HEK293T (cell line): Measurements from ENCODE around the gene TEAD1.

Experiments
- CTCF ChIA-PET: fragments of 350-600 bp; formaldehyde crosslinking; extraction: SDS; loops from one replicate; lab custom pipeline; 2021; ENCODE audit warnings: antibody characterized with exemption, inconsistent platforms; lab: Yijun Ruan, JAX
- POLR2A ChIA-PET: fragments of 350-600 bp; formaldehyde crosslinking; extraction: SDS; loops from one replicate; lab custom pipeline; 2020; ENCODE audit warnings: antibody characterized with exemption, inconsistent platforms; lab: Yijun Ruan, JAX
- DNase-seq: peaks from one replicate; pipeline ENCODE4 v3.0.0; 2012; ENCODE audit warnings: mixed read lengths; ENCODE audit errors: extremely low spot score
- ARNT ChIP-seq: fragments of 450-650 bp; IDR thresholded peaks from 2 replicates; pipeline ENCODE4 v1.6.1; 2017; ENCODE audit warnings: mild to moderate bottlenecking
- BHLHE40 ChIP-seq: fragments of 450-650 bp; IDR thresholded peaks from 2 replicates; pipeline ENCODE4 v1.6.1; 2016; ENCODE audit warnings: mild to moderate bottlenecking, moderate library complexity, borderline replicate concordance
- CTBP1 ChIP-seq: fragments of 450-650 bp; IDR thresholded peaks from 2 replicates; pipeline ENCODE4 v1.6.1; 2016; ENCODE audit warnings: borderline replicate concordance
- ELF4 ChIP-seq: fragments of 450-650 bp; IDR thresholded peaks from 2 replicates; pipeline ENCODE4 v1.6.1; 2017; ENCODE audit warnings: antibody characterized with exemption
- FOXA1 ChIP-seq: fragments of 450-650 bp; IDR thresholded peaks from 2 replicates; pipeline ENCODE4 v1.6.1; 2016; ENCODE audit warnings: mild to moderate bottlenecking
- FOXK2 ChIP-seq: fragments of 450-650 bp; IDR thresholded peaks from 2 replicates; pipeline ENCODE4 v1.6.1; 2016; ENCODE audit warnings: mild to moderate bottlenecking
- FOXM1 ChIP-seq: fragments of 450-650 bp; IDR thresholded peaks from 2 replicates; pipeline ENCODE4 v1.6.1; 2017; ENCODE audit warnings: mild to moderate bottlenecking, borderline replicate concordance
- HDGF ChIP-seq: fragments of 450-650 bp; IDR thresholded peaks from 2 replicates; pipeline ENCODE4 v1.6.1; 2017; ENCODE audit warnings: antibody characterized with exemption, borderline replicate concordance
- L3MBTL2 ChIP-seq: fragments of 450-650 bp; conservative IDR thresholded peaks from 2 replicates; pipeline ENCODE4 v1.6.1; 2016; ENCODE audit warnings: mild to moderate bottlenecking
- LEF1 ChIP-seq: fragments of 450-650 bp; IDR thresholded peaks from 2 replicates; pipeline ENCODE4 v1.6.1; 2017; ENCODE audit warnings: mild to moderate bottlenecking, borderline replicate concordance
- NFRKB ChIP-seq: fragments of 450-650 bp; IDR thresholded peaks from 2 replicates; pipeline ENCODE4 v1.6.1; 2016; ENCODE audit warnings: mild to moderate bottlenecking, moderate library complexity
- PKNOX1 ChIP-seq: fragments of 450-650 bp; IDR thresholded peaks from 2 replicates; pipeline ENCODE4 v1.6.1; 2016
- SP1 ChIP-seq: fragments of 450-650 bp; IDR thresholded peaks from 2 replicates; pipeline ENCODE4 v1.6.1; 2017
- SUZ12 ChIP-seq: fragments of 450-650 bp; IDR thresholded peaks from 2 replicates; pipeline ENCODE4 v1.6.1; 2016; ENCODE audit warnings: mild to moderate bottlenecking
- TARDBP ChIP-seq: fragments of 450-650 bp; IDR thresholded peaks from 2 replicates; pipeline ENCODE4 v1.6.1; 2016
- ZNF384 ChIP-seq: fragments of 450-650 bp; IDR thresholded peaks from 2 replicates; pipeline ENCODE4 v1.6.1; 2016

The TEAD1 gene

GRCh38 chr11:12962306-12962705 lies 288.1 kb downstream of the TEAD1 start:
- ChIA-PET CTCF (interaction anchor here (0.6 kb wide), 1 partner anchor 229 kb away, joined by 3 read pairs; no protein-coding TSS in a partner anchor), POLR2A (no interaction called here)
- TF ChIP-seq L3MBTL2 (no peak), CTBP1 (no peak), HDGF (no peak)
- no peak for DNase-seq

- no peak for TF ChIP-seq NFRKB
- POLR2A ChIA-PET: no interaction called here
- CTCF ChIA-PET: interaction anchor here (1.1 kb wide), 1 partner anchor 12 kb away, joined by 5 read pairs; no protein-coding TSS in a partner anchor
Observed at GRCh38 chr11:12963051-12963450, 288.8 kb downstream of the TEAD1 start.

GRCh38 chr11:12963792-12964536 lies 289.7 kb downstream of the TEAD1 start:
- POLR2A ChIA-PET: no interaction called here
- CTCF ChIA-PET: interaction anchor here (0.5 to 2.3 kb wide), 10 partner anchors 11 to 633 kb away, joined by 3 to 10 read pairs (median 4); no protein-coding TSS in a partner anchor
- peak; percentile 82 for DNase-seq
- no peak for TF ChIP-seq BHLHE40
- no peak for TF ChIP-seq ELF4
- no peak for TF ChIP-seq ZNF384
- TF ChIP-seq ARNT: no peak
- no peak for TF ChIP-seq TARDBP
- no peak for TF ChIP-seq SUZ12
- TF ChIP-seq FOXM1: no peak
- TF ChIP-seq HDGF: no peak
- TF ChIP-seq PKNOX1: no peak

More at GRCh38 chr11:12963051-12963450, 288.8 kb downstream of the TEAD1 start:
- no peak for DNase-seq

GRCh38 chr11:12964650-12965049 lies 290.4 kb downstream of the TEAD1 start:
- CTCF ChIA-PET: interaction anchor here (0.7 to 2.3 kb wide), 4 partner anchors 16 to 370 kb away, joined by 3 to 10 read pairs (median 5); no protein-coding TSS in a partner anchor
- POLR2A ChIA-PET: no interaction called here
- no peak for TF ChIP-seq HDGF
- TF ChIP-seq FOXA1: no peak
- TF ChIP-seq FOXM1: no peak
- no peak for TF ChIP-seq FOXK2
- TF ChIP-seq LEF1: no peak
- TF ChIP-seq SUZ12: no peak
- TF ChIP-seq CTBP1: no peak
- no peak for TF ChIP-seq PKNOX1
- no peak for TF ChIP-seq TARDBP
- TF ChIP-seq NFRKB: no peak
- TF ChIP-seq ZNF384: no peak
- TF ChIP-seq BHLHE40: no peak
- no peak for TF ChIP-seq ARNT
- TF ChIP-seq L3MBTL2: no peak
- no peak for TF ChIP-seq ELF4
- TF ChIP-seq SP1: no peak
- no peak for DNase-seq

GRCh38 chr11:12966002-12966401 lies 291.8 kb downstream of the TEAD1 start:
- TF ChIP-seq FOXK2 (no peak), SUZ12 (no peak), PKNOX1 (no peak), HDGF (no peak), ARNT (no peak), CTBP1 (no peak), ELF4 (no peak), ZNF384 (no peak), L3MBTL2 (no peak), FOXM1 (no peak)
- CTCF ChIA-PET: interaction anchor here (0.8 to 2.3 kb wide), 3 partner anchors 25 to 218 kb away, joined by 3 to 10 read pairs (median 3); no protein-coding TSS in a partner anchor
- DNase-seq: no peak
- POLR2A ChIA-PET: interaction anchor here (0.6 kb wide), 1 partner anchor 281 kb away, joined by 3 read pairs; no protein-coding TSS in a partner anchor

GRCh38 chr11:12968101-12968500 lies 293.9 kb downstream of the TEAD1 start:
- TF ChIP-seq BHLHE40 (no peak), HDGF (no peak), LEF1 (no peak), PKNOX1 (no peak), ARNT (no peak), ZNF384 (no peak), L3MBTL2 (no peak), FOXA1 (no peak), NFRKB (no peak), ELF4 (no peak), SUZ12 (no peak)
- POLR2A ChIA-PET: no interaction called here

More at GRCh38 chr11:12968101-12968500, 293.9 kb downstream of the TEAD1 start:
- no peak for DNase-seq
- CTCF ChIA-PET: no interaction called here
